Endothelial cell of umbilical vein (primary cell): ENCODE results near the gene TFRC. TPM values are rescaled to one million over a fixed set of nuclear protein-coding genes. Genes with fewer than 3 reads are reported as not detected.

ENCODE experiments used
- polyA plus RNA-seq, 4 experiments: library from polyadenylated mRNA; depleted of rRNA in 3 of 4; stranded (reverse) in 3 of 4; unstranded in 1 of 4; fragments of >200 nt; gene quantifications; 2 replicates each; pipeline versions ENCODE4 v1.2.1 to v1.2.3, GENCODE V29; 2011 to 2012; ENCODE audit warnings: missing spikeins in 1 of 4
- small RNA-seq: library from RNA; depleted of rRNA; stranded (forward); fragments of <200 nt; gene quantifications from one replicate; pipeline ENCODE3, GENCODE V24; 2012; ENCODE audit warnings: low replicate concordance, low read depth; ENCODE audit not compliant: insufficient read depth, insufficient read length
- total RNA-seq: library from RNA; stranded (reverse); gene quantifications from 2 replicates; pipeline ENCODE4 v1.2.3, GENCODE V29; 2021

The TFRC gene
- total and polyA plus RNA-seq, 2 donors (not counting 3 experiments of a cell fraction or from before 2014, with no cell fraction given): 14.1 to 69.6 TPM

Small RNA genes within 50 kb of the gene (small RNA-seq; reads per million reads assigned to genes)
- not detected for gene RNU7-18P

Other genes starting within 250 kb of the TFRC start
- gene TNK2, start 173.5 kb downstream of the TFRC start, total RNA-seq: 71.6 and 77.0 TPM in 2 replicates
- 18.6 and 23.1 TPM in 2 replicates for gene TNK2, start 173.5 kb downstream of the TFRC start, polyA plus RNA-seq
- gene ZDHHC19, start 129.3 kb upstream of the TFRC start, total RNA-seq: not detected in 2 replicates
- gene ZDHHC19, start 129.3 kb upstream of the TFRC start, polyA plus RNA-seq: not detected in 2 replicates
- not detected in 2 replicates for gene SLC51A, start 134.4 kb upstream of the TFRC start, total RNA-seq
- gene SLC51A, start 134.4 kb upstream of the TFRC start, polyA plus RNA-seq: not detected in 2 replicates
- gene PCYT1A, start 205.6 kb upstream of the TFRC start, total RNA-seq: 65.5 and 75.4 TPM in 2 replicates
- 50.3 and 50.6 TPM in 2 replicates for gene PCYT1A, start 205.6 kb upstream of the TFRC start, polyA plus RNA-seq
- 13.9 and 14.4 TPM in 2 replicates for gene DYNLT2B, start 236.2 kb upstream of the TFRC start, total RNA-seq
- 9.2 and 11.2 TPM in 2 replicates for gene DYNLT2B, start 236.2 kb upstream of the TFRC start, polyA plus RNA-seq